ENCODE measurements around the gene SEC14L5.
"Not testable (repeated sequence)": the region's sequence is repeated elsewhere in the genome, so short reads cannot be mapped to it uniquely, and the experiment has no call there.

The SEC14L5 gene

DNA sequence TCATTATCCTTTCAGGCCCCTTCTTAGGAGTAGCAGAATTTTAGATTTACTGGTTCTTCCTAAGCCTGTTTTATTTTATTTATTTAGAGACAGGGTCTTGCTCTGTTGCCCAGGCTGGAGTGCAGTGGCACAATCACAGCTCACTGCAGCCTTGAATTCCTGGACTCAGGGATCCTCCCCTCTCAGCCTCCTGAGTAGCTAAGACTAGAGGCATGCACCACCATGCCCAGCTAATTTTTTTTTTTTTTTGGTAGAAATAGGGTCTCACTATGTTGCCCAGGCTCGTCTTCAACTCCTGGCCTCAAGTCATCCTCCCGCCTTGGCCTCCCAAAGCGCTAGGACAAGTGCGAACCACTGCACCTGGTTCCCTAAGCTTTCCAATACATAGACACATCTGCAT, 28.5 kb upstream of the SEC14L5 start:
- H3K27ac ChIP-seq (ENCODE audit: extremely low read depth, low read depth, low read length); H3K36me3 ChIP-seq (ENCODE audit: control insufficient read depth in 2 of 2, insufficient read depth in 1 of 2, low read length in 2 of 2); H3K4me1 ChIP-seq (ENCODE audit: control insufficient read depth, insufficient read depth, low read length); POLR2A ChIA-PET; H3K9me3 ChIP-seq (ENCODE audit: control insufficient read depth, insufficient read depth, low read depth, low read length); H3K4me3 ChIP-seq (ENCODE audit: low read depth, low read length): not testable (repeated sequence)
- peak; percentile 75 for TF ChIP-seq ZNF121 (tag by site-specific recombination; IDR thresholded peaks at IDR 0.05)
- CTCF ChIA-PET, result interaction anchor here (0.6 to 1.0 kb wide), 2 partner anchors 10 to 45 kb away, joined by 3 to 5 read pairs; no protein-coding TSS in a partner anchor

DNA sequence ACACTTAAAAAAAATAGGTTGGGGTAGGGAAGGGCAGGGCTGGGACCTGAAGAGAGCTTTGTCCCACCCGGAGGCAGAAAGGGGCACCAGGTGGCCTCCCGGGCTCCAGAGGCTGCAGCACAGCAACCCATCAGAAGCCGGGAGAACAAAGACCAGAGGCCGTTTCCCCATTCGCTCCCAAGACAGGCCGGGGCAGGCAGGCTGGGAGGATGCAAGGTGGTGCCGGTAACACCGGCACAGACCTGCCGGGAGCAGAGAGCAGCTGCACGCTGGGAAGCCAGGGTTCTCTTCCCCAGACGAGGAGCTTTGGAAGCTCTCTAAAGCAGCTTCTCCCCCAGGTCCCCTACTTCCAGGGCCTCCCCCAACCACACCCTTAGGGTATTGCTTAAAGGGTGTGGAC, 26.7 kb upstream of the SEC14L5 start:
- Histone ChIP-seq H3K9me3 (ENCODE audit: control insufficient read depth, insufficient read depth, low read depth, low read length) (no peaks in the 10 kb centered on the region), H3K36me3 (ENCODE audit: control insufficient read depth in 2 of 2, insufficient read depth in 1 of 2, low read length in 2 of 2) (no peaks in the 10 kb centered on the region), H3K27ac (ENCODE audit: extremely low read depth, low read depth, low read length) (no peak overlapping the region), H3K4me3 (ENCODE audit: low read depth, low read length) (no peak overlapping the region), H3K4me1 (ENCODE audit: control insufficient read depth, insufficient read depth, low read length) (peaks cover under 1% of the 10 kb centered on the region; the same call in 1 of the 2 replicates)
- TF ChIP-seq WT1 (tag by site-specific recombination; IDR thresholded peaks at IDR 0.05) (no peak), ZNF776 (tag by site-specific recombination; IDR thresholded peaks at IDR 0.05; ENCODE audit: borderline replicate concordance) (no peak), ZNF112 (tag by site-specific recombination; IDR thresholded peaks at IDR 0.05) (no peak), ZNF302 (tag by site-specific recombination; IDR thresholded peaks at IDR 0.05; ENCODE audit: low read depth) (no peak), ZNF221 (tag by site-specific recombination; IDR thresholded peaks at IDR 0.05; ENCODE audit: borderline replicate concordance) (no peak), ZBTB7A (tag by site-specific recombination; IDR thresholded peaks at IDR 0.05; ENCODE audit: low read depth) (no peak), ZNF549 (tag by site-specific recombination; IDR thresholded peaks at IDR 0.05) (no peak), MZF1 (tag by site-specific recombination; IDR thresholded peaks at IDR 0.05; ENCODE audit: borderline replicate concordance) (no peak), KLF16 (tag by site-specific recombination; IDR thresholded peaks at IDR 0.05) (no peak), ZNF561 (tag by site-specific recombination; IDR thresholded peaks at IDR 0.05; ENCODE audit: borderline replicate concordance) (no peak), KLF8 (tag by site-specific recombination; IDR thresholded peaks at IDR 0.05) (no peak), ZNF324 (tag by site-specific recombination; IDR thresholded peaks at IDR 0.05) (no peak), ZBTB8A (tag by site-specific recombination; IDR thresholded peaks at IDR 0.05) (no peak)
- TF ChIP-seq, protein P1, sequence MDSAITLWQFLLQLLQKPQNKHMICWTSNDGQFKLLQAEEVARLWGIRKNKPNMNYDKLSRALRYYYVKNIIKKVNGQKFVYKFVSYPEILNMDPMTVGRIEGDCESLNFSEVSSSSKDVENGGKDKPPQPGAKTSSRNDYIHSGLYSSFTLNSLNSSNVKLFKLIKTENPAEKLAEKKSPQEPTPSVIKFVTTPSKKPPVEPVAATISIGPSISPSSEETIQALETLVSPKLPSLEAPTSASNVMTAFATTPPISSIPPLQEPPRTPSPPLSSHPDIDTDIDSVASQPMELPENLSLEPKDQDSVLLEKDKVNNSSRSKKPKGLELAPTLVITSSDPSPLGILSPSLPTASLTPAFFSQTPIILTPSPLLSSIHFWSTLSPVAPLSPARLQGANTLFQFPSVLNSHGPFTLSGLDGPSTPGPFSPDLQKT (IDR thresholded peaks at IDR 0.05; ENCODE audit: borderline replicate concordance, low read depth, low read length), result no peak
- CTCF ChIA-PET, result no interaction called here
- POLR2A ChIA-PET, result interaction anchor here (0.6 kb wide), 1 partner anchor 315 kb away, joined by 3 read pairs; no protein-coding TSS in a partner anchor

DNA sequence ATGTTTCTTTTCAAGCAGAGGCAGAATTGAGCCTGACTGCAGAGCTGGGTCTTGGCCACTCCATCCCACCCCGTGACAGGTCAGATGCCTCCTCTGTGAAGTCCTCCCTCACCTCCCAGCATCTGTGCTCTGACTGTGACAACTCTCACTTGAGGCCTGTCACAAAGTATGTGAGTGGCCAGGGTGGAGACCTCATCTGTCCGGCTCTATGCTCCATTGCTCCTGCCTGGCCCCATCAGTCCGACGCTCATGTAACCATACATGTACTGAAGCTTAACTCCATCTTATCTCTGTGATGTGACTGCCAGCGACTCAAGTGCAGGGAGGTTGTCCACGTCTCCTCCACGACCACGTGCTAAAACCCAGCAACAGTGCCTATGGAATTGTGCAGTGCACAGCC, 24.7 kb upstream of the SEC14L5 start:
- Histone ChIP-seq H3K36me3 (ENCODE audit: control insufficient read depth in 2 of 2, insufficient read depth in 1 of 2, low read length in 2 of 2) (no peaks in the 10 kb centered on the region), H3K4me3 (ENCODE audit: low read depth, low read length) (no peak overlapping the region), H3K27ac (ENCODE audit: extremely low read depth, low read depth, low read length) (no peak overlapping the region), H3K9me3 (ENCODE audit: control insufficient read depth, insufficient read depth, low read depth, low read length) (no peaks in the 10 kb centered on the region), H3K4me1 (ENCODE audit: control insufficient read depth, insufficient read depth, low read length) (peaks cover 4% of the 10 kb centered on the region; the same call in 1 of the 2 replicates)
- CTCF ChIA-PET, result interaction anchor here (0.9 to 1.1 kb wide), 2 partner anchors 15 to 22 kb away, joined by 3 read pairs; no protein-coding TSS in a partner anchor
- TF ChIP-seq ZBTB17 (tag by site-specific recombination; IDR thresholded peaks at IDR 0.05) (peak; percentile 75), ZNF596 (tag by site-specific recombination; IDR thresholded peaks at IDR 0.05) (no peak), ZNF248 (tag by site-specific recombination; IDR thresholded peaks at IDR 0.05) (no peak), HOXC10 (CRISPR knock-in tag; IDR thresholded peaks at IDR 0.05) (no peak), ZNF184 (tag by site-specific recombination; IDR thresholded peaks at IDR 0.05) (no peak)
- POLR2A ChIA-PET, result no interaction called here

Measured in HEK293 (cell line).